SK-N-DZ (cell line): ENCODE measurements around the gene MRGPRG.

ENCODE experiments used
- DNase-seq: peaks from one replicate; pipeline ENCODE4 v3.0.0-alpha.2; 2015; ENCODE audit warnings: low spot score

The MRGPRG gene

GRCh38 chr11:3195251-3196160 lies 23.1 kb downstream of the MRGPRG start:
- peak; percentile 62 for DNase-seq

GRCh38 chr11:3194016-3194816 lies 24.4 kb downstream of the MRGPRG start:
- DNase-seq, result no peak

- no peak for DNase-seq
Observed at GRCh38 chr11:3193373-3194015, 25.1 kb downstream of the MRGPRG start.

- no peak for DNase-seq
Observed at GRCh38 chr11:3192511-3193372, 25.9 kb downstream of the MRGPRG start.

- no peak for DNase-seq
Observed at GRCh38 chr11:3191586-3192324, 26.9 kb downstream of the MRGPRG start.

- DNase-seq, result no peak
Observed at GRCh38 chr11:3190600-3190999, 28.0 kb downstream of the MRGPRG start.

GRCh38 chr11:3189886-3190583 lies 28.6 kb downstream of the MRGPRG start:
- no peak for DNase-seq

- DNase-seq, result no peak
Observed at GRCh38 chr11:3189196-3189843, 29.3 kb downstream of the MRGPRG start.

- DNase-seq, result no peak
Observed at GRCh38 chr11:3188496-3189195, 30.0 kb downstream of the MRGPRG start.

GRCh38 chr11:3186166-3186953 lies 32.3 kb downstream of the MRGPRG start:
- no peak for DNase-seq

GRCh38 chr11:3184732-3185347 lies 33.8 kb downstream of the MRGPRG start:
- no peak for DNase-seq

- no peak for DNase-seq
Observed at GRCh38 chr11:3183523-3183922, 35.1 kb downstream of the MRGPRG start.

- no peak for DNase-seq
Observed at GRCh38 chr11:3182462-3182852, 36.2 kb downstream of the MRGPRG start.

GRCh38 chr11:3181725-3182461 lies 36.7 kb downstream of the MRGPRG start:
- no peak for DNase-seq

GRCh38 chr11:3180869-3181268 lies 37.7 kb downstream of the MRGPRG start:
- no peak for DNase-seq

- DNase-seq, result no peak
Observed at GRCh38 chr11:3178349-3178748, 40.3 kb downstream of the MRGPRG start.

GRCh38 chr11:3177931-3178330 lies 40.7 kb downstream of the MRGPRG start:
- no peak for DNase-seq
